ENCODE results near the gene FGD6. TPM values are rescaled to one million over a fixed set of nuclear protein-coding genes. Genes with fewer than 3 reads are reported as not detected.
"Not testable (repeated sequence)": the region's sequence is repeated elsewhere in the genome, so short reads cannot be mapped to it uniquely, and the experiment has no call there.

FGD6 gene
- total and polyA plus RNA-seq, 4 donors, result 2.4 to 26.4 (median 9.0) TPM

- Histone ChIP-seq H3K27me3 (ENCODE audit: control insufficient read depth in 3 of 3, insufficient read depth in 3 of 3, low read length in 2 of 3) (no peaks in the 10 kb centered on the region), H3K27ac (ENCODE audit: low read depth in 1 of 2, low read length in 1 of 2) (no peak overlapping the region), H3K9ac (ENCODE audit: insufficient read depth in 1 of 2, low read length in 2 of 2) (no peak overlapping the region), H3K9me3 (ENCODE audit: control insufficient read depth in 4 of 4, insufficient read depth in 3 of 4, low read length in 3 of 4) (no peaks in the 10 kb centered on the region), H3K36me3 (ENCODE audit: control insufficient read depth in 4 of 4, insufficient read depth in 4 of 4, low read length in 4 of 4) (peaks cover 0 to 6% (median 3%) of the 10 kb centered on the region in 4 donors), H3K4me3 (no peak overlapping the region), H3K4me1 (ENCODE audit: control insufficient read depth in 5 of 5, insufficient read depth in 5 of 5, low read length in 5 of 5) (peaks cover 0 to 18% (median 8%) of the 10 kb centered on the region in 5 donors)
- DNase-seq, result no peak
- no peak for TF ChIP-seq CTCF (IDR thresholded peaks at IDR 0.05; ENCODE audit: control extremely low read depth, extremely low read depth)
- 72 to 90% methylated on average over 4 of the region's 4 CpGs for WGBS, 2 donors
- no peak for ATAC-seq (ENCODE audit: insufficient read depth, low FRiP score)
These were observed 76.0 kb downstream of the FGD6 start for GRCh38 chr12:95141310-95141709.

- 97% methylated on average over 8 of the region's 8 CpGs for WGBS, 2 donors
- ATAC-seq (ENCODE audit: insufficient read depth, low FRiP score); H3K9ac ChIP-seq (ENCODE audit: insufficient read depth in 1 of 2, low read length in 2 of 2); H3K4me1 ChIP-seq (ENCODE audit: control insufficient read depth in 5 of 5, insufficient read depth in 5 of 5, low read length in 5 of 5); H3K4me3 ChIP-seq; DNase-seq; H3K27me3 ChIP-seq (ENCODE audit: control insufficient read depth in 3 of 3, insufficient read depth in 3 of 3, low read length in 2 of 3); H3K9me3 ChIP-seq (ENCODE audit: control insufficient read depth in 4 of 4, insufficient read depth in 3 of 4, low read length in 3 of 4); H3K27ac ChIP-seq (ENCODE audit: low read depth in 1 of 2, low read length in 1 of 2): not testable (repeated sequence)
- peaks cover 4 to 12% (median 6%) of the 10 kb centered on the region in 4 donors for H3K36me3 ChIP-seq (ENCODE audit: control insufficient read depth in 4 of 4, insufficient read depth in 4 of 4, low read length in 4 of 4)
These were observed 79.2 kb downstream of the FGD6 start for GRCh38 chr12:95138031-95138430.

GRCh38 chr12:95136598-95136997 is 80.7 kb downstream of the FGD6 start:
- Histone ChIP-seq H3K9me3 (ENCODE audit: control insufficient read depth in 4 of 4, insufficient read depth in 3 of 4, low read length in 3 of 4) (no peaks in the 10 kb centered on the region), H3K36me3 (ENCODE audit: control insufficient read depth in 4 of 4, insufficient read depth in 4 of 4, low read length in 4 of 4) (peaks cover 4 to 12% (median 6%) of the 10 kb centered on the region in 4 donors), H3K4me1 (ENCODE audit: control insufficient read depth in 5 of 5, insufficient read depth in 5 of 5, low read length in 5 of 5) (peaks cover 0 to 3% (median 0%) of the 10 kb centered on the region in 5 donors), H3K9ac (ENCODE audit: insufficient read depth in 1 of 2, low read length in 2 of 2) (no peak overlapping the region), H3K4me3 (no peak overlapping the region), H3K27me3 (ENCODE audit: control insufficient read depth in 3 of 3, insufficient read depth in 3 of 3, low read length in 2 of 3) (no peaks in the 10 kb centered on the region), H3K27ac (ENCODE audit: low read depth in 1 of 2, low read length in 1 of 2) (no peak overlapping the region)
- 55 to 74% methylated on average over 1 of the region's 1 CpG for WGBS, 2 donors
- peak in 2 of 3 donors; percentile 24 to 68 for DNase-seq
- TF ChIP-seq CTCF (IDR thresholded peaks at IDR 0.05; ENCODE audit: control extremely low read depth, extremely low read depth), result no peak
- ATAC-seq (ENCODE audit: insufficient read depth, low FRiP score), result no peak

GRCh38 chr12:95134085-95134484 is 83.2 kb downstream of the FGD6 start:
- ATAC-seq (ENCODE audit: insufficient read depth, low FRiP score) (no peak), DNase-seq (no peak)
- Histone ChIP-seq H3K9me3 (ENCODE audit: control insufficient read depth in 4 of 4, insufficient read depth in 3 of 4, low read length in 3 of 4) (no peaks in the 10 kb centered on the region), H3K27ac (ENCODE audit: low read depth in 1 of 2, low read length in 1 of 2) (no peak overlapping the region), H3K27me3 (ENCODE audit: control insufficient read depth in 3 of 3, insufficient read depth in 3 of 3, low read length in 2 of 3) (no peaks in the 10 kb centered on the region), H3K4me1 (ENCODE audit: control insufficient read depth in 5 of 5, insufficient read depth in 5 of 5, low read length in 5 of 5) (no peaks in the 10 kb centered on the region), H3K9ac (ENCODE audit: insufficient read depth in 1 of 2, low read length in 2 of 2) (no peak overlapping the region), H3K36me3 (ENCODE audit: control insufficient read depth in 4 of 4, insufficient read depth in 4 of 4, low read length in 4 of 4) (peaks cover 4 to 14% (median 6%) of the 10 kb centered on the region in 4 donors), H3K4me3 (no peak overlapping the region)
- TF ChIP-seq CTCF (IDR thresholded peaks at IDR 0.05; ENCODE audit: control extremely low read depth, extremely low read depth), result no peak
- WGBS, 2 donors, result 90 to 96% methylated on average over 6 of the region's 6 CpGs
